ENCODE measurements around the gene USP36.
"Not testable (repeated sequence)": the region's sequence is repeated elsewhere in the genome, so short reads cannot be mapped to it uniquely, and the experiment has no call there.

The USP36 gene

DNA sequence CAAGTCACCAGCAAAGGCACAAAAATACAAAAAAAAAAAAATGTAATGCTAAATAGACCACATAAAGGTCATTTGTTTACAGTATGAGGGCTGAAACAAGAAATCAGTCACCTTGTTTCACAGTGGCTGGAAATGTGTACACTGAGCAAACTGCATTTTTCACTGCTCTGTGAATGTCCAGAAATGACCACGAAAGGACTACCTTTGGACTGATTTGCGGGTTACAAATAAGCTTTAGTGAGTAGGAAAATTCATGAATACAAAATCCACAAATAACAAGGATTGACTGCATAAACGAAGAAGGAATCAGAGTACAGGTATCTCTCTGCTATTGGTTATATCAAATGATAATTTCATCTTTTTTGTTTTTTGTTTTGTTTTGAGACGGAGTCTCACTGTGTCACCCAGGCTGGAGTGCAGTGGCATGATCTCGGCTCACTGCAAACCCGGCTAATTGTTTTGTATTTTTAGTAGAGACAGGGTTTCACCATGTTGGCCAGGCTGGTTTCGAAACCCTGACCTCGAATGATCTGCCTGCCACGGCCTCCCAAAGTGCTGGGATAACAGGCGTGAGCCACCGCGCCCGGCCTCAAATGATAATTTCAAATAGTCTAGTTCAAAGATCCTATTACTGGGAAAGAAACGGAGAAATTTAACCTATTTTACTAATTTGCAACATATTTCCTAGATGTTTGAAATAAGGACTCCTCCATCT is 89.0 kb downstream of the USP36 start:
- TF ChIP-seq, protein P1, sequence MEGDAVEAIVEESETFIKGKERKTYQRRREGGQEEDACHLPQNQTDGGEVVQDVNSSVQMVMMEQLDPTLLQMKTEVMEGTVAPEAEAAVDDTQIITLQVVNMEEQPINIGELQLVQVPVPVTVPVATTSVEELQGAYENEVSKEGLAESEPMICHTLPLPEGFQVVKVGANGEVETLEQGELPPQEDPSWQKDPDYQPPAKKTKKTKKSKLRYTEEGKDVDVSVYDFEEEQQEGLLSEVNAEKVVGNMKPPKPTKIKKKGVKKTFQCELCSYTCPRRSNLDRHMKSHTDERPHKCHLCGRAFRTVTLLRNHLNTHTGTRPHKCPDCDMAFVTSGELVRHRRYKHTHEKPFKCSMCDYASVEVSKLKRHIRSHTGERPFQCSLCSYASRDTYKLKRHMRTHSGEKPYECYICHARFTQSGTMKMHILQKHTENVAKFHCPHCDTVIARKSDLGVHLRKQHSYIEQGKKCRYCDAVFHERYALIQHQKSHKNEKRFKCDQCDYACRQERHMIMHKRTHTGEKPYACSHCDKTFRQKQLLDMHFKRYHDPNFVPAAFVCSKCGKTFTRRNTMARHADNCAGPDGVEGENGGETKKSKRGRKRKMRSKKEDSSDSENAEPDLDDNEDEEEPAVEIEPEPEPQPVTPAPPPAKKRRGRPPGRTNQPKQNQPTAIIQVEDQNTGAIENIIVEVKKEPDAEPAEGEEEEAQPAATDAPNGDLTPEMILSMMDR (IDR thresholded peaks at IDR 0.05): no peak
- TF ChIP-seq ZFX (IDR thresholded peaks at IDR 0.05; ENCODE audit: borderline replicate concordance): no peak
- no peak overlapping the region for H3K27ac ChIP-seq

DNA sequence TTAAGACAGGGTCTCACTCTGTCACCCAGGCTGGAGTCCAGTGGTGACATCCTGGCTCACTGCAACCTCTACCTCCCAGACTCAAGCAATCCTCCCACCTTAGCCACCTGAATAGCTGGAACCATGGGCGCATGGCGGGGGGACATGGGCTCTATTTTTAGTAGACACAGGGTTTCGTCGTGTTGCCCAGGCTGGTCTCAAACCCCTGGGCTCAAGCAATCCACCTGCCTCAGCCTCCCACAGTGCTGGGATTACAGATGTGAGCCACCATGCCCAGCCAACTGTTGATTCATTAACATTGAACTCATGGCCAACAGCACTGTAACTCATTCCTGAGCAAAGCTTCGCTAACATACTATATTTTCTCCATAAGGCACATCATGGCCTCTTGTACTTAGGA is 89.6 kb downstream of the USP36 start:
- H3K27ac ChIP-seq: not testable (repeated sequence)

DNA sequence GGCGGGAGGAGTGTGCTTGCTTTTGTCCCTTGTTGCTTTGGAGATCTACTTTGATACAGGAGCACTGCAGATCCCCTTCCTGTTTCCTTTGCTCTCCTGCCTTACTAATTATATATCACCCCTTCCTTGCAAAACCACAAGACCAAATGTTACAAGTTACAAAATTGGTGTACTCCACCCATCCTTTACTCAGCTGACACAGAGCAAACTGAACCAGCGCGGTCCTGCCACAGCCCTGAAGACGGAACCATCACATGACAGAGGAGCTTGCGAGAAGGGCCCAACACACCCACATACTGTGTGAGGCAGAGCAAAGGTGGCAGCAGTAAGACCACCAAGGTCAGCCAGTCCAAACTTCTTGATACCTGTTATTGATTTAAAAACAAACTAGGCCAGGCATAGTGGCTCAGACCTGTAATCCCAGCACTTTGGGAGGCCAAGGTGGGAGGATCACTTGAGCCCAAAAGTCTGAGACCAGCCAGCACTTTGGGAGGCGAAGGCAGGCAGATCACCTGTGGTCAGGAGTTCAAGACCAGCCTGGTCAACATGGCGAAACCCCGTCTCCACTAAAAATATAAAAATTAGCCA is 91.8 kb downstream of the USP36 start:
- TF ChIP-seq, protein P1 (IDR thresholded peaks at IDR 0.05): no peak
- no peak for TF ChIP-seq ZFX (IDR thresholded peaks at IDR 0.05; ENCODE audit: borderline replicate concordance)
- H3K27ac ChIP-seq: no peak overlapping the region

DNA sequence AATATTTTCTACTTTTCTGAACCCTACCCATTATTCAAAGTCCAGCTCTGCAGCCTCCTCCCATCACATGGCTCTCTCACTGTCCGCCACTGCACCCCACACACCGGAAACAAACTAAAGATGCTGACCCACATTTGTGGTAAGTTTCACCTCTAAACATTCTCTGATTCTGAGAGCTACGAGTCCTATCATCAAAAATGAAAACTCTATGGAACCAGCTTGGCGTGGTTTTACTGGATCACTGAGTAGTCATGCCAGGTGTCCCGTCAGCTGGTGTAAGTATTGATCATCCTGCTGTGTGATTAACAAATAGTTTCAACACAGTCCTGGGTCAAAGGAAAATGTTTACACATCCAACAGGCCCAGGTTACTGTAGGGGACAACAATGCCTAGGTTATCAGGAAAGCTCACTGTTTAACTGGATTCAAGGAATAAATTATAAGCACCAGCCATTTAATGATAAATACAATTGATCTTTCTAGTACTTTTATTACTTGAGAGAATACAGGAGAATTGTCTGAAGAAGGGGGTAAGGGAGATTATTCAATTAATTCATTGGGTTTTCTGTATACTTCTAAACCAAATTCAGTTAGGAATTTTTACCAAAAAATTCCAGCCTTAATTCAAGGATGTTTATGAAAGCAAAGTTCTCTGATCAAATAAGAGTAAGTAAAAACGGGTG is 92.4 kb downstream of the USP36 start:
- TF ChIP-seq, protein P1 (IDR thresholded peaks at IDR 0.05): no peak
- TF ChIP-seq ZFX (IDR thresholded peaks at IDR 0.05; ENCODE audit: borderline replicate concordance): no peak
- no peak overlapping the region for H3K27ac ChIP-seq

DNA sequence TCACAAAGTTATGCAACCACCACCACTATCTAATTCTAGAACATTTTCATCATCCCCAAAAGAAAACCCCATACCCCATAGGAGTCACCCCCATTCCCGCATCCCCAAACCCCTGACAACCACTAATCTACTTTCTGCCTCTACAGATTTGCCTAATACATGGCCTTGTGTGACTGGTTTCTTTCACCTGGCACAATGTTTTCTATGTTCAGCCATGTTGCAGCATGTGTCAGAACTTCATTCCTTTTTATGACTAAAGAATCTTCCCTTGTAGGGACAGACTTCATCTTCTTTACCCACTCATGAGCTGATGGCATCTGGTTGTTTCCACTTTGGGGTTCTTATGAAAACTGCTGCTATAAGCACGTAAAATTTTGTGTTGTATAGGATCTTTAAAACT is 93.1 kb downstream of the USP36 start:
- H3K27ac ChIP-seq: no peak overlapping the region
- TF ChIP-seq ZFX (IDR thresholded peaks at IDR 0.05; ENCODE audit: borderline replicate concordance): no peak
- TF ChIP-seq, protein P1 (IDR thresholded peaks at IDR 0.05): no peak

DNA sequence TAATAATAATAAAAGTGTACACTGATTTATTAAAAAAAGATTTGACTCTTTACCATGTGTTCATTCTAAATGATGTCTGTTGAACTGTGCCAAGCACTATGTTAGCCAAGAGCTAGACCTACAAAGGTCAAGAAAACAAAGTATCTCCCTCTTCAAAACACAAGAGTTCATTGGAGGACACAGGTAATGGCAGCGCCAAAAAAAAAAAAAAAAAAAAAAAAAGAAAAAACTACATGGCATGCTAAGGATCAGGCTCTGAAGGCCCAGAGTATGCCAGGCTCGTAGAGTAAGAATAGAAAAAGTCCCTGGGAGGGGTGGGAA is 93.7 kb downstream of the USP36 start:
- no peak overlapping the region for H3K27ac ChIP-seq
- TF ChIP-seq, protein P1 (IDR thresholded peaks at IDR 0.05): no peak
- no peak for TF ChIP-seq ZFX (IDR thresholded peaks at IDR 0.05; ENCODE audit: borderline replicate concordance)

DNA sequence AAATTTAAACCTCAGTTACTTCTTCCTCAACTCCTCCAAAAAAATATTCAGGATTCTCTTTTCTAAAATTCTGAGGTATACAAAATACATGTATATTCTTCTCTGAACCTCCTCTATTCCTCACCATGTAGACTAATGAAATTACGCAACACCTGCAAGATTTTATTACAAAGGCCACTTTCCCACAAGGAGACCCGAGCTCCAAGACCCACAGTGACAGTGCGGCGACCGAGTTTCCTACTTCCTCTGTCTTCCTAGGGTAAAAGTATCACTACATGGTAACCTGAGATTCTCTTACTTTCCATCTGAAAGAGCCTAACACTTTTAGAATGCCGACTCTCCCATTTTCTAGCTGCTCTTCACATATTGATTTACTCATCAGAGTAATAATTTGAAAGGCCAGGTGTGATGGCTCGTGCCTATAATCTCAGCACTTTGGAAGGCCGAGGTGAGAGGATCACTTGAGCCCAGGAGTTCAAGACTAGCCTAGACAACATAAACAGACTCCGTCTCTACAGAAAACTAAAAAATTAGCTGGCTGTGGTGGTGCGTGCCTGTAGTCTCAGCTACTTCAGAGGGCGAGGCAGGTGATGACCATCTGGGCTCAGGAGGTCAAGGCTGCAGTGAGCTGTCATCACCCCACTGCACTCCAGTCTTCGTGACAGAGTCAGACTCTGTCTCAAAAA is 94.2 kb downstream of the USP36 start:
- no peak overlapping the region for H3K27ac ChIP-seq
- TF ChIP-seq, protein P1 (IDR thresholded peaks at IDR 0.05): no peak
- no peak for TF ChIP-seq ZFX (IDR thresholded peaks at IDR 0.05; ENCODE audit: borderline replicate concordance)

Data from 22Rv1 (cell line).